Prostate gland (tissue), 2 donors: ENCODE measurements around the gene CLIC5.

Experiments used
- CTCF ChIP-seq, 4 experiments: fragments of 200-600 bp in 2 of 4; fragments of 450-650 bp in 2 of 4; sonication (generic) in 2 of 4; IDR thresholded peaks; 1 replicate in 3 of 4; 2 replicates in 1 of 4; pipeline ENCODE4 v1.5.1; 2016 to 2019; ENCODE audit warnings: antibody characterized with exemption in 4 of 4, mild to moderate bottlenecking in 2 of 4, moderate library complexity in 2 of 4
- POLR2A ChIP-seq: fragments of 450-650 bp; IDR thresholded peaks from one replicate; pipeline ENCODE4 v1.6.1; 2016; ENCODE audit warnings: antibody characterized with exemption, mild to moderate bottlenecking

- TF ChIP-seq CTCF (IDR thresholded peaks at IDR 0.05) (no peak), POLR2A (no peak)
Measured at GRCh38 chr6:46011188-46012085, 4.2 kb downstream of the CLIC5 start.
